ENCODE data around the gene CAMSAP1. TPM values are rescaled to one million over a fixed set of nuclear protein-coding genes. Genes with fewer than 3 reads are reported as not detected.

CAMSAP1 gene
- total and polyA plus RNA-seq, 4 donors, result 5.0 to 29.8 (median 15.1) TPM

DNA sequence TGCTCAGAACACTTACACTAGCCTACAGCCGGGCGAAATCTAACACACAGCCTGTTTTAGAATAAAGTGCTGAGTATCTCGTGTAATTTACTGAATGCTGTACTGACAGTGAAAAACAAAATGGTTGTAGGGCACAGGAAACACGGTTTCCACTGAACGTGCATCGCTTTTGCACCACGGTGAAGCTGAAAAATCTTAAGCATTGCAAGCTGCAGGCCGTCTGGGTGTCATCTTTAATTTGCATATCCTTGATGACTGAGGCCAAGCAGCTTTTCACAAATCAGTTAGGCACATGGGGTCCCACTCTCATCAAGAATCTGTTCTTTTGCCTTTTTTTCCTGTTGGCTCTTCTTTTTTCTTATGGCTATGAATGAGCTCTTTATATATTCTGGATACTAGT, 58.2 kb downstream of the CAMSAP1 start:
- H3K4me3 ChIP-seq, result no peak overlapping the region
- H3K27me3 ChIP-seq (ENCODE audit: control insufficient read depth in 3 of 3, insufficient read depth in 3 of 3, low read length in 2 of 3), result no peaks in the 10 kb centered on the region
- DNase-seq (no peak), ATAC-seq (ENCODE audit: insufficient read depth, low FRiP score) (no peak)
- H3K9me3 ChIP-seq (ENCODE audit: control insufficient read depth in 4 of 4, insufficient read depth in 3 of 4, low read length in 3 of 4), result no peaks in the 10 kb centered on the region
- WGBS, 2 donors, result 90% methylated on average over 8 of the region's 8 CpGs
- H3K27ac ChIP-seq (ENCODE audit: low read depth in 1 of 2, low read length in 1 of 2), result no peak overlapping the region
- H3K4me1 ChIP-seq (ENCODE audit: control insufficient read depth in 5 of 5, insufficient read depth in 5 of 5, low read length in 5 of 5), result no peaks in the 10 kb centered on the region
- no peak overlapping the region for H3K9ac ChIP-seq (ENCODE audit: insufficient read depth in 1 of 2, low read length in 2 of 2)
- TF ChIP-seq CTCF (IDR thresholded peaks at IDR 0.05; ENCODE audit: control extremely low read depth, extremely low read depth), result no peak
- peaks cover 3 to 22% (median 8%) of the 10 kb centered on the region in 4 donors for H3K36me3 ChIP-seq (ENCODE audit: control insufficient read depth in 4 of 4, insufficient read depth in 4 of 4, low read length in 4 of 4)

GRCh38 chr9:135848341-135849047, 58.9 kb downstream of the CAMSAP1 start:
- ATAC-seq (ENCODE audit: insufficient read depth, low FRiP score), result no peak

DNA sequence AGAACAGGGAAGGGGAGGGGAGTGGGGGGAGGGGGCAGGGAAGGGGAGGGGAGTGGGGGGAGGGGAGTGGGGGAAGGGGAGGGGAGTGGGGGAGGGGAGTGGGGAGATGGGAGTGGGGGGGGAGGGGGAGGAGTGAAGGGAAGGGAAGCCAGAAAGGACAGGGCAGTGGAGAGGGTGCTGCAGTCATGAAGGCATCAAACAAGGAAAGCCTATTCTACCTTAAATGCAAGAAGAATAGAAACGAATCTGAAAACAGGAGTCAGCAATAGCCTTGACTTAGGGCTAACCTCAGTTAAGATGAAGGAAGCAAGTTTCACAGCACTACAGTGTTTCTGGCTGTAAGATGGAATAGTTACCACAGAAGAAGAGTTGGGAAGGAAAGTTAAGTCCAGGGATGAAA, 59.5 kb downstream of the CAMSAP1 start:
- Histone ChIP-seq H3K9ac (ENCODE audit: insufficient read depth in 1 of 2, low read length in 2 of 2) (no peak overlapping the region), H3K27me3 (ENCODE audit: control insufficient read depth in 3 of 3, insufficient read depth in 3 of 3, low read length in 2 of 3) (no peaks in the 10 kb centered on the region), H3K36me3 (ENCODE audit: control insufficient read depth in 4 of 4, insufficient read depth in 4 of 4, low read length in 4 of 4) (peaks cover 3 to 20% (median 8%) of the 10 kb centered on the region in 4 donors), H3K4me1 (ENCODE audit: control insufficient read depth in 5 of 5, insufficient read depth in 5 of 5, low read length in 5 of 5) (no peaks in the 10 kb centered on the region), H3K4me3 (no peak overlapping the region), H3K27ac (ENCODE audit: low read depth in 1 of 2, low read length in 1 of 2) (no peak overlapping the region), H3K9me3 (ENCODE audit: control insufficient read depth in 4 of 4, insufficient read depth in 3 of 4, low read length in 3 of 4) (no peaks in the 10 kb centered on the region)
- ATAC-seq (ENCODE audit: insufficient read depth, low FRiP score), result no peak
- TF ChIP-seq CTCF (IDR thresholded peaks at IDR 0.05; ENCODE audit: control extremely low read depth, extremely low read depth), result no peak
- 53 to 67% methylated on average over 1 of the region's 1 CpG for WGBS, 2 donors
- DNase-seq, result no peak

More at GRCh38 chr9:135848341-135849047, 58.9 kb downstream of the CAMSAP1 start:
- H3K36me3 ChIP-seq (ENCODE audit: control insufficient read depth in 4 of 4, insufficient read depth in 4 of 4, low read length in 4 of 4), result peaks cover 3 to 22% (median 8%) of the 10 kb centered on the region in 4 donors
- no peaks in the 10 kb centered on the region for H3K9me3 ChIP-seq (ENCODE audit: control insufficient read depth in 4 of 4, insufficient read depth in 3 of 4, low read length in 3 of 4)
- no peaks in the 10 kb centered on the region for H3K4me1 ChIP-seq (ENCODE audit: control insufficient read depth in 5 of 5, insufficient read depth in 5 of 5, low read length in 5 of 5)
- no peak overlapping the region for H3K9ac ChIP-seq (ENCODE audit: insufficient read depth in 1 of 2, low read length in 2 of 2)
- DNase-seq, result no peak
- no peak for TF ChIP-seq CTCF (IDR thresholded peaks at IDR 0.05; ENCODE audit: control extremely low read depth, extremely low read depth)
- WGBS, 2 donors, result 91 to 93% methylated on average over 13 of the region's 13 CpGs
- no peaks in the 10 kb centered on the region for H3K27me3 ChIP-seq (ENCODE audit: control insufficient read depth in 3 of 3, insufficient read depth in 3 of 3, low read length in 2 of 3)
- no peak overlapping the region for H3K4me3 ChIP-seq
- H3K27ac ChIP-seq (ENCODE audit: low read depth in 1 of 2, low read length in 1 of 2), result no peak overlapping the region

Data from lung (tissue), 12 donors.